Head of caudate nucleus (tissue), 42 donors: Measurements from ENCODE around the gene CD82.
"Not testable (repeated sequence)": the region's sequence is repeated elsewhere in the genome, so short reads cannot be mapped to it uniquely, and the experiment has no call there.

ENCODE experiments used
- DNase-seq, 42 donors: peaks; one replicate each; pipeline versions ENCODE4 v3.0.0 to v3.0.0-alpha.2; 2020 to 2021; ENCODE audit warnings: mixed read lengths in 7 of 42
- intact Hi-C: fragments of 100-400 bp; cut with DNase I; formaldehyde crosslinking; loops from one replicate; pipeline ENCODE4 v1.15.0; 2022

Gene CD82

GRCh38 chr11:44532809-44533208 is 32.7 kb upstream of the CD82 start:
- DNase-seq, result no peak
- intact Hi-C loops, result no loop called here

- no peak for DNase-seq
- intact Hi-C loops, result no loop called here
These were observed 31.3 kb upstream of the CD82 start for GRCh38 chr11:44533921-44534711.

- intact Hi-C loops, result no loop called here
- DNase-seq, result no peak
These were observed 30.1 kb upstream of the CD82 start for GRCh38 chr11:44535191-44535980.

- DNase-seq, result no peak
- intact Hi-C loops, result no loop called here
These were observed 28.5 kb upstream of the CD82 start for GRCh38 chr11:44536788-44537516.

GRCh38 chr11:44537679-44538078 is 27.8 kb upstream of the CD82 start:
- DNase-seq, result no peak
- intact Hi-C loops, result loop anchor here (2.0 kb wide), 1 partner anchor 251 kb away; no protein-coding TSS in a partner anchor

DNA sequence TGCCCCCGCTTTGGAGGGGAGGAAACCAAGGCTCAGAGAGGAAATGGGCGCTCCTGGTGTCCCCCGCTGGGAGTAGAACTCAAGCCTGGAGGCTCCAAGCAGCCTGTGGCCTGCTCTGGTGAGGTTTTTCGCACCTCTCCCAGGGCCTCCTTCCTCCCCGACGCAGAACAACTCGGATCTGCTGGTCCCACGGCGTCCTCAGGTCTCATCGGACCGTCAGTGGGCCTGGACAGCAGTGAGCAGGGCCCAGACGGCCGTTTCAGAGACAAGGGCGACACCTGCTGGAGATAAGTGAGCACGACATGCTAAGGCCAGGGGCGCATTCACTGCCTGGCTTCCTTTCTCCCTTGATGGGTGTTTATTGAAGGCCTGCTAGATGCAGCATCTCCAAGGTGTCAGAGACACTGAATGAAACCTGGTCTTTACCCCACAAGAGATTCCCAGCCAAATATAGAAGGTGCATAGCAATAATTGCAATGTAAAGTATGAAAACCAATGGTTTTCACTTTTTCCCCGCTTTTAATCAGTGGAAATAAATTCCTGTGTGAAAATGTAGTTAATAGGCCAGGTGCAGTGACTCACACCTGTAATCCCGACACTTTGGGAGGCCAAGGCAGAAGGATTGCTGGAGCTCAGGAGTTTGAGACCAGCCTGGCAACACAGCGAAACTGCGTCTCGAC is 26.9 kb upstream of the CD82 start:
- DNase-seq, result peak; percentile 42 to 91 (median 80)
- intact Hi-C loops, result loop anchor here (2.0 kb wide), 1 partner anchor 252 kb away; no protein-coding TSS in a partner anchor

DNA sequence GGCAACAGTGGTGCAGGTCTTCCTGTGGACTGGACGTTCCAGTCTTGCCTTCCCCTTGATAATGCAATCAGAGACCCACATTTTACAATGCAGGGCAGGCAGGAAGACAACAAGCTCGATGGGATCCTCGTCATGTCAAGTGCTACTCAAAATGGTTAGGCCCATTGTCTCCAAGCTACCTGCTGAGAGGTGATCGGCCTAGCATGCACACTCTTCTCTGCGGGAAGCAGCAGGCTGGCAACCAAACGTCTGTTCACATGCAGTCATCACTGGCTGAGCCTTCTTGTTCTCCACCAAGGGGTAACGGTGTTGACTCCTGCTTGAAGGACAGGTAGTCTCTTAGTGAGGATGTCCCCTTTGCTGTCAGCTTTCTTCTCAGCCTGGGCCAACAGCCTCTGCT is 25.5 kb upstream of the CD82 start:
- DNase-seq, result no peak
- intact Hi-C loops, result loop anchor here (2.0 kb wide), 1 partner anchor 253 kb away; no protein-coding TSS in a partner anchor

- intact Hi-C loops, result no loop called here
These were observed 24.8 kb upstream of the CD82 start for GRCh38 chr11:44540667-44541066.

GRCh38 chr11:44542372-44542771 is 23.1 kb upstream of the CD82 start:
- intact Hi-C loops, result no loop called here

More at GRCh38 chr11:44540667-44541066, 24.8 kb upstream of the CD82 start:
- DNase-seq, result no peak

GRCh38 chr11:44546984-44547383 is 18.5 kb upstream of the CD82 start:
- DNase-seq, intact Hi-C loops: not testable (repeated sequence)

More at GRCh38 chr11:44542372-44542771, 23.1 kb upstream of the CD82 start:
- DNase-seq, result peak in 3 of 42 donors; percentile 17 to 42 (median 38)

DNA sequence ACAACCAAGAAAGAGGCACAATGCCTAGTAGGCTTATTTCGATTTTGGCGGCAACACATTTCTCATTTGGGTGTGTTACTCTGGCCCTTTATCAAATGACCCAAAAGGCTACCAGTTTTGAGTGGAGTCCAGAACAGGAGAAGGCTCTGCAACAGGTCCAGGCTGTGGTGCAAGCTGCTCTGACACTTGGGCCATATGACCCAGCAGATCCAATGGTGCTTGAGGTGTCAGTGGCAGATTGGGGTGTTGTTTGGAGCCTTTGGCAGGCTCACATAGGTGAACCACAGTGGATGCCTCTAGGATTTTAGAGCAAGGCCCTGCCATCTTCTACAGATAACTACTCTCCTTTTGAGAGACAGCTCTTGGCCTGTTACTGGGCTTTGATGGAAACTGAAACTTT is 17.9 kb upstream of the CD82 start:
- intact Hi-C loops, DNase-seq: not testable (repeated sequence)

DNA sequence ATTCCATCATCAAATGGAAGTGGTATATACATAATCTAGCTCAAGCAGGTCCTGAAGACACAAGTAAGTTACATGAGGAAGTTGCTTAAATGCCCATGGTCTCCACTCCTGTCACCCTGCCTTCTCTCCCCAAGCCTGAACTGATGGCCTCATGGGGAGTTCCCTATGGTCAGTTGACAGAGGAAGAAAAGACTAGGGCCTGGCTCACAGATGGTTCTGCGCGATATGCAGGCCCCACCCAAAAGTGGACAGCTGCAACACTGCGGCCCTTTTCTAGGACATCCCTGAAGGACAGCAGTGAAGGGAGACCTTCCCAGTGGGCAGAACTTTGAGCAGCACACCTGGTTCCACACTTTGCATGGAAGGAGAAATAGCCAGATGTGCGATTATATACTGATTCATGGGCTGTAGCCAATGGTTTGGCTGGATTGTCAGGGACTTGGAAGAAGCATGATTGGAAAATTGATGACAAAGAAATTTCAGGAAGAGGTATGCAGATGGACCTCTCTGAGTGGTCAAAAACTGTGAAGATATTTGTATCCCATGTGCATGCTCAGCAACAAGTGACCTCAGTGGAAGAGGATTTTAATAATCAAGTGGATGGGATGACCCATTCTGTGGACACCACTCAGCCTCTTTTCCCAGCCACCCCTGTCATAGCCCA is 17.3 kb upstream of the CD82 start:
- no peak for DNase-seq
- intact Hi-C loops, result no loop called here

DNA sequence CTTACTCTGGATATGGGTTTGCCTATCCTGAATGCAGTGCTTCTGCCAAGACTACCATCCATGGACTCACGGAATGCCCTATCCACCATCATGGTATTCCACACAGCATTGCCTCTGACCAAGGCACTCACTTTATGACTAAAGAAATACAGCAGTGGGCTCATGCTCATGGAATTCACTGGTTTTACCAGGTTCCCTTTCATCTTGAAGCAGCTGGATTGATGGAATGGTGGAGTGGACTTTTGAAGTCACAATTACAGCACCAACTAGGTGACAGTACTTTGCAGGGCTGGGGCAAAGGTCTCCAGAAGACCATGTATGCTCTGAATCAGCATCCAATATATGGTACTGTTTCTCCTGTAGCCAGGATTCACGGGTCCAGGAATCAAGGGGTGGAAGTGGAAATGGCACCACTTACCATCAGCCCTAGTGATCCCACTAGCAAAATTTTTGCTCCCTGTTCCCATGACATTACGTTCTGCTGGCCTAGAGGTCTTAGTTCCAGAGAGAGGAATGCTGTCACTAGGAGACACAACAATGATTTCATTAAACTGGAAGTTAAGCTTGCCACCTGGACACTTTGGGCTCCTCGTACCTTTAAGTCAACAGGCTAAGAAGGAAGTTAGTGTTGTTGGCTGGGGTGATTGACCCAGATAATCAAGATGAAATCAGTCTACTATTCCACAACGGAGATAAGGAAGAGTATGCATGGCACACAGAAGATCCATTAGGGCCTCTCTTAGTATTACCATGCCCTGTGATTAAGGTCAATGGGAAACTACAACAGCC is 16.3 kb upstream of the CD82 start:
- DNase-seq, intact Hi-C loops: not testable (repeated sequence)

DNA sequence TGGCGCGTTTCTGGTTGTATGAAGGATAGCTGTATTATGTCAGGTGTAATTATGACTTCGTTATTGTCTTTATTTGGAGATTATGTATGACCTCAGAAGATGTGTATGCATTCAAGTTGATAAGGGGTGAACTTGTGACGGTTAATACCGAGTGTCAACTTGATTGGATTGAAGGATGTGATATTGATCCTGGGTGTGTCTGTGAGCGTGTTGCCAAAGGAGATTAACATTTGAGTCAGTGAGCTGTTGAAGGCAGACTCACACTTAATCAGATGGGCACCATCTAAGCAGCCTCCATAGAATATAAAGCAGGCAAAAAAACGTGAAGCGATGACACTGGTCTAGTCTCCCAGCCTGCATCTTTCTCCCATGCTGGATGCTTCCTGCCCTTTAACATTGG is 15.3 kb upstream of the CD82 start:
- intact Hi-C loops, result loop anchor here (10.0 kb wide), 1 partner anchor 175 kb away; the partner anchor contains the start of gene TSPAN18
- no peak for DNase-seq

GRCh38 chr11:44551456-44552139 is 13.9 kb upstream of the CD82 start:
- intact Hi-C loops, result loop anchor here (10.0 kb wide), 1 partner anchor 173 kb away; the partner anchor contains the start of gene TSPAN18
- DNase-seq, result no peak

- no peak for DNase-seq
- intact Hi-C loops, result loop anchor here (10.0 kb wide), 1 partner anchor 170 kb away; the partner anchor contains the start of gene TSPAN18
These were observed 10.2 kb upstream of the CD82 start for GRCh38 chr11:44555031-44555800.
